SK-N-SH (cell line): Measurements from ENCODE around the gene ADAM30. TPM values are rescaled to one million over a fixed set of nuclear protein-coding genes. Genes with fewer than 3 reads are reported as not detected.

ENCODE experiments used
- CTCF ChIA-PET: fragments of 300-600, 350-600 bp; formaldehyde crosslinking; extraction: SDS; loops from one replicate; lab custom pipeline; 2021; lab: Yijun Ruan, JAX
- POLR2A ChIA-PET: fragments of 350-600 bp; sonication (Branson Sonifier 250); formaldehyde crosslinking; extraction: SDS; loops from one replicate; lab custom pipeline; 2020; ENCODE audit warnings: antibody characterized with exemption, inconsistent platforms; lab: Yijun Ruan, JAX
- DNase-seq: peaks from one replicate; pipeline ENCODE4 v3.0.0; 2012
- H2AFZ ChIP-seq: fragments of 200-600 bp; sonication (generic); 2 replicates; pipeline ENCODE4 v1.8.1; 2016; ENCODE audit warnings: antibody characterized with exemption, mild to moderate bottlenecking, low read depth
- H3F3A ChIP-seq: fragments of 200-600 bp; sonication (generic); replicated peaks from 2 replicates; pipeline ENCODE3; 2016; ENCODE audit warnings: antibody characterized with exemption, mild to moderate bottlenecking; ENCODE audit not compliant: insufficient read depth
- H3K27ac ChIP-seq, 2 experiments: fragments of 200-500 bp in 1 of 2; fragments of 200-600 bp in 1 of 2; sonication (Bioruptor generic) in 1 of 2; sonication (generic), shearing (Covaris generic) in 1 of 2; 2 replicates each; pipeline versions ENCODE4 v1.5.1 to v1.6.1; 2014 to 2016; ENCODE audit warnings: low read depth in 2 of 2, inconsistent platforms in 1 of 2, low read length in 1 of 2, mild to moderate bottlenecking in 1 of 2, mixed read lengths in 1 of 2
- H3K27me3 ChIP-seq: fragments of 200-600 bp; sonication (generic), shearing (Covaris generic); 2 replicates; pipeline ENCODE4 v1.6.1; 2016; ENCODE audit warnings: mixed run types; ENCODE audit not compliant: insufficient read depth
- H3K36me3 ChIP-seq, 2 experiments: fragments of 200-500 bp in 1 of 2; fragments of 200-600 bp in 1 of 2; sonication (Bioruptor generic) in 1 of 2; sonication (generic) in 1 of 2; replicated peaks in 1 of 2; 2 replicates each; pipeline versions ENCODE3 to v1.5.1; 2014 to 2016; ENCODE audit warnings: low read length in 1 of 2, mild to moderate bottlenecking in 1 of 2; ENCODE audit not compliant: insufficient read depth in 2 of 2, control insufficient read depth in 1 of 2
- H3K4me1 ChIP-seq, 2 experiments: fragments of 200-500 bp in 1 of 2; fragments of 200-600 bp in 1 of 2; sonication (Bioruptor generic) in 1 of 2; sonication (generic), shearing (Covaris generic) in 1 of 2; 2 replicates each; pipeline versions ENCODE4 v1.5.1 to v1.6.1; 2014 to 2016; ENCODE audit warnings: low read depth in 1 of 2, low read length in 1 of 2, mixed run types in 1 of 2; ENCODE audit not compliant: insufficient read depth in 2 of 2, control insufficient read depth in 1 of 2
- H3K4me2 ChIP-seq: fragments of 200-600 bp; sonication (generic), shearing (Covaris generic); 2 replicates; pipeline ENCODE4 v1.6.1; 2017; ENCODE audit warnings: mixed run types
- H3K4me3 ChIP-seq, 2 experiments: fragments of 200-500 bp in 1 of 2; fragments of 200-600 bp in 1 of 2; sonication (Bioruptor generic) in 1 of 2; sonication (generic), shearing (Covaris generic) in 1 of 2; 2 replicates each; pipeline versions ENCODE4 v1.5.1 to v1.8.1; 2014 to 2016; ENCODE audit warnings: low read depth in 2 of 2, inconsistent platforms in 1 of 2, low read length in 1 of 2, mild to moderate bottlenecking in 1 of 2, mixed read lengths in 1 of 2, moderate library complexity in 1 of 2
- H3K79me2 ChIP-seq: fragments of 200-600 bp; sonication (generic); 2 replicates; pipeline ENCODE4 v1.8.1; 2017; ENCODE audit warnings: mild to moderate bottlenecking; ENCODE audit not compliant: insufficient read depth
- H3K9ac ChIP-seq: fragments of 200-600 bp; sonication (generic); 2 replicates; pipeline ENCODE4 v1.6.1; 2017; ENCODE audit warnings: mixed run types
- H3K9me2 ChIP-seq: fragments of 200-600 bp; sonication (generic); 2 replicates; pipeline ENCODE4 v1.6.1; 2017; ENCODE audit warnings: mixed run types
- H3K9me3 ChIP-seq: fragments of 200-600 bp; sonication (generic); 2 replicates; pipeline ENCODE4 v1.6.1; 2017; ENCODE audit warnings: mixed run types, mild to moderate bottlenecking, moderate library complexity
- H4K20me1 ChIP-seq: fragments of 200-600 bp; sonication (generic); 2 replicates; pipeline ENCODE4 v1.6.1; 2017; ENCODE audit warnings: mild to moderate bottlenecking, mixed run types; ENCODE audit not compliant: insufficient read depth
- CHD2 ChIP-seq: fragments of 150-350 bp; IDR thresholded peaks from 2 replicates; pipeline ENCODE4 v1.6.1; 2018; ENCODE audit warnings: low read length; ENCODE audit not compliant: partially characterized antibody
- CTCF ChIP-seq: fragments of 200-600 bp; sonication (generic); IDR thresholded peaks from 2 replicates; pipeline ENCODE4 v1.6.1; 2017; ENCODE audit warnings: antibody characterized with exemption, mild to moderate bottlenecking, moderate library complexity
- ELF1 ChIP-seq: IDR thresholded peaks from 2 replicates; pipeline ENCODE4 v1.4.0; 2012
- EP300 ChIP-seq, 2 experiments: IDR thresholded peaks; 2 replicates each; pipeline versions ENCODE4 v1.4.0 to v1.6.1; 2012; ENCODE audit warnings: borderline replicate concordance in 1 of 2, low read depth in 1 of 2, low read length in 1 of 2
- EZH2phosphoT487 ChIP-seq: fragments of 200-600 bp; sonication (generic); IDR thresholded peaks from 2 replicates; pipeline ENCODE4 v1.6.1; 2017; ENCODE audit warnings: low read depth, mixed run types, mild to moderate bottlenecking, antibody characterized with exemption, moderate library complexity, borderline replicate concordance
- GABPA ChIP-seq: IDR thresholded peaks from 2 replicates; pipeline ENCODE4 v1.4.0; 2012; ENCODE audit warnings: low read depth, mild to moderate bottlenecking
- MAX ChIP-seq: IDR thresholded peaks from 2 replicates; pipeline ENCODE4 v1.4.0; 2012; ENCODE audit warnings: low read depth
- MEF2A ChIP-seq: IDR thresholded peaks from 2 replicates; pipeline ENCODE4 v1.4.0; 2012; ENCODE audit warnings: low read depth, borderline replicate concordance
- MXI1 ChIP-seq: IDR thresholded peaks from 2 replicates; pipeline ENCODE4 v1.6.1; 2012; ENCODE audit warnings: mild to moderate bottlenecking, low read depth, low read length, improper control_type of control experiment
- NFIC ChIP-seq: IDR thresholded peaks from 2 replicates; pipeline ENCODE4 v1.4.0; 2012; ENCODE audit warnings: borderline replicate concordance
- NRF1 ChIP-seq: IDR thresholded peaks from 2 replicates; pipeline ENCODE4 v1.6.1; 2012; ENCODE audit warnings: low read depth, mild to moderate bottlenecking, low read length
- PBX3 ChIP-seq: IDR thresholded peaks from 2 replicates; pipeline ENCODE4; 2012
- RAD21 ChIP-seq: IDR thresholded peaks from 2 replicates; pipeline ENCODE4 v1.6.1; 2012; ENCODE audit warnings: mild to moderate bottlenecking, low read length
- RCOR1 ChIP-seq: fragments of 150-350 bp; IDR thresholded peaks from 2 replicates; pipeline ENCODE4 v1.6.1; 2017; ENCODE audit warnings: antibody characterized with exemption, low read length
- RFX5 ChIP-seq: IDR thresholded peaks from 2 replicates; pipeline ENCODE4 v1.6.1; 2012; ENCODE audit warnings: mild to moderate bottlenecking, improper control_type of control experiment, low read length
- RXRA ChIP-seq: IDR thresholded peaks from 2 replicates; pipeline ENCODE4 v1.4.0; 2012; ENCODE audit warnings: low read depth, mild to moderate bottlenecking, borderline replicate concordance
- USF1 ChIP-seq: IDR thresholded peaks from 2 replicates; pipeline ENCODE4 v1.4.0; 2012; ENCODE audit warnings: low read depth, borderline replicate concordance
- USF2 ChIP-seq: fragments of 150-350 bp; IDR thresholded peaks from 2 replicates; pipeline ENCODE4 v1.6.1; 2017; ENCODE audit warnings: antibody characterized with exemption, low read length, low read depth, borderline replicate concordance
- YY1 ChIP-seq: IDR thresholded peaks from 2 replicates; pipeline ENCODE4 v1.4.0; 2012; ENCODE audit warnings: low read depth, mild to moderate bottlenecking
- WGBS: methylation state at CpG from one replicate; pipeline ENCODE4 v1.1.6; 2017; ENCODE audit warnings: low lambda C conversion rate; 5-methylcytosine and 5-hydroxymethylcytosine counted together
- polyA plus RNA-seq, 3 experiments: library from polyadenylated mRNA; depleted of rRNA; stranded (reverse); fragments of >200 nt; gene quantifications; 2 replicates each; pipeline ENCODE4 v1.2.3, GENCODE V29; 2012

ADAM30 gene
- polyA plus RNA-seq, 1 of the 3 experiments (the other 2 are of a cell fraction): not detected

- WGBS: 78% methylated on average over 10 of the region's 10 CpGs
- Histone ChIP-seq H3K9me3 (no peaks in the 10 kb centered on the region), H4K20me1 (no peaks in the 10 kb centered on the region), H3K27ac (no peak overlapping the region), H3K27me3 (no peaks in the 10 kb centered on the region), H3K4me2 (no peak overlapping the region), H3K9ac (no peak overlapping the region), H3K4me1 (no peaks in the 10 kb centered on the region; a peak in 1 of 4 replicates), H3F3A (no peaks in the 10 kb centered on the region), H3K4me3 (no peak overlapping the region), H2AFZ (no peak overlapping the region), H3K79me2 (no peaks in the 10 kb centered on the region), H3K36me3 (no peaks in the 10 kb centered on the region), H3K9me2 (no peaks in the 10 kb centered on the region)
- POLR2A ChIA-PET: no interaction called here
- no peak for DNase-seq
- CTCF ChIA-PET: interaction anchor here (0.6 kb wide), 1 partner anchor 8 kb away, joined by 4 read pairs; no protein-coding TSS in a partner anchor
- no peak for TF ChIP-seq PBX3
- TF ChIP-seq RFX5: no peak
- TF ChIP-seq USF1: no peak
- no peak for TF ChIP-seq EZH2phosphoT487
Observed at GRCh38 chr1:119893827-119894700, 2.3 kb downstream of the ADAM30 start.

- Histone ChIP-seq H2AFZ (no peak overlapping the region), H3K4me1 (no peaks in the 10 kb centered on the region), H4K20me1 (no peaks in the 10 kb centered on the region), H3K27ac (no peak overlapping the region), H3K79me2 (no peaks in the 10 kb centered on the region), H3K4me3 (no peak overlapping the region), H3F3A (no peaks in the 10 kb centered on the region), H3K9me2 (no peaks in the 10 kb centered on the region), H3K27me3 (no peaks in the 10 kb centered on the region), H3K9me3 (no peaks in the 10 kb centered on the region), H3K9ac (no peak overlapping the region), H3K4me2 (no peak overlapping the region), H3K36me3 (no peaks in the 10 kb centered on the region)
- ChIA-PET POLR2A (no interaction called here), CTCF (no interaction called here)
- WGBS: 63% methylated on average over 6 of the region's 6 CpGs
- no peak for DNase-seq
- no peak for TF ChIP-seq MXI1
- TF ChIP-seq USF1: no peak
- no peak for TF ChIP-seq RAD21
- no peak for TF ChIP-seq RCOR1
- no peak for TF ChIP-seq GABPA
- TF ChIP-seq MEF2A: no peak
- TF ChIP-seq CHD2: no peak
- no peak for TF ChIP-seq RXRA
- TF ChIP-seq NFIC: no peak
- no peak for TF ChIP-seq ELF1
- TF ChIP-seq EP300 (IDR thresholded peaks at IDR 0.05; ENCODE audit: borderline replicate concordance in 1 of 2, low read depth in 1 of 2, low read length in 1 of 2): no peak
- TF ChIP-seq YY1: no peak
- TF ChIP-seq NRF1: no peak
- TF ChIP-seq PBX3: no peak
- no peak for TF ChIP-seq MAX
- no peak for TF ChIP-seq USF2
- no peak for TF ChIP-seq CTCF
Observed at GRCh38 chr1:119893238-119893791, 3.0 kb downstream of the ADAM30 start.
